Activated CD8-positive, alpha-beta memory T cell treated with anti-CD3 and anti-CD28 coated beads for 36 hours (primary cell): Measurements from ENCODE around the gene ATXN7L3B. TPM values are rescaled to one million over a fixed set of nuclear protein-coding genes. Genes with fewer than 3 reads are reported as not detected.

Source experiments
- CTCF ChIA-PET: fragments of 350-600 bp; sonication (Branson Sonifier 250); formaldehyde crosslinking; loops from one replicate; lab custom pipeline; 2021; ENCODE audit warnings: antibody characterized with exemption; lab: Charles Lee
- POLR2A ChIA-PET: fragments of 350-600 bp; sonication (Branson Sonifier 250); formaldehyde crosslinking; loops from one replicate; lab custom pipeline; 2021; ENCODE audit warnings: antibody characterized with exemption; lab: Charles Lee
- total RNA-seq, 2 experiments: library from RNA; stranded (reverse); gene quantifications; one replicate each; pipeline ENCODE4 v1.2.3, GENCODE V29; 2021

Gene ATXN7L3B
- total RNA-seq, 2 experiments from 2014 or later = 19.2 to 19.3 TPM

DNA sequence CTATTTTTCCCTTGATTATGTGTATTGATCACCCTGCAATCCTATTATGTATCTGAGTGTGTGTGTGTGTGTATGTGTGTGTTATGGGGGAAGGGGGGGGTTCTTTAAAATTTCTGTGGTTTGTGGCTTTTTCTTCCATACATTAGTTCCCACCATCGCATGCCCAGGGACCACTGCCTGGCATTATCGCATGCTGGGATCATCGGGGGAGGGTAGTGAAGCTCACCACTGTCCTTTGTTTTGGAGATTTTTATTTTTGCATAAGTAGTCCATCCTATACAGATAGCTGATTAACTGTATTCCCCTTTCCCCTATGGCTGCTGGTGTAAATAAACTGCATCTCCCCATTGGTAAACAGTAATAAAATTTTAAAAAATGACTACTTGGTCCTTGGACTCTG lies 3.4 kb downstream of the ATXN7L3B start:
- ChIA-PET CTCF (no interaction called here), POLR2A (no interaction called here)

DNA sequence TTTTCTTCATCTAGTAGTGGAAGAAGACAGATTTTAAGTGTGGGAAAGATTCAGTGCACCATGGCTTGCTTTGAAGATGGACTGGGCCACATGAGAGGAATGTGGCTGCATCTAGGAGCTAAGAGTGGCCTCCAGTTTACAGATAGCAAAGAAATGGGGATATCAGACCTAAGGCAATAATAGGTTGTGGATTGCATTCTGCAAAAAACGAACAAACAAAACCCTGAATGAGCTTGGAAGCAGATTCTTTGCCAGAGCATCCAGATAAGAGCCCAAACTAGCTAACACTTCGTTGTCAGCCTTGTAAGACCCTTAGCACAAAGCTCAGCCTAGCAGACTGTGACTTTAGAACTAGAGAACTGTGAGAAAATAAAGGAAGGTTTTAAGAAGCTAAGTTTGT lies 9.6 kb downstream of the ATXN7L3B start:
- CTCF ChIA-PET = no interaction called here
- POLR2A ChIA-PET = interaction anchor here (0.6 kb wide), 1 partner anchor 11 kb away, joined by 5 read pairs; no protein-coding TSS in a partner anchor

GRCh38 chr12:74551291-74551690 lies 13.7 kb downstream of the ATXN7L3B start:
- POLR2A ChIA-PET = no interaction called here
- CTCF ChIA-PET = no interaction called here

DNA sequence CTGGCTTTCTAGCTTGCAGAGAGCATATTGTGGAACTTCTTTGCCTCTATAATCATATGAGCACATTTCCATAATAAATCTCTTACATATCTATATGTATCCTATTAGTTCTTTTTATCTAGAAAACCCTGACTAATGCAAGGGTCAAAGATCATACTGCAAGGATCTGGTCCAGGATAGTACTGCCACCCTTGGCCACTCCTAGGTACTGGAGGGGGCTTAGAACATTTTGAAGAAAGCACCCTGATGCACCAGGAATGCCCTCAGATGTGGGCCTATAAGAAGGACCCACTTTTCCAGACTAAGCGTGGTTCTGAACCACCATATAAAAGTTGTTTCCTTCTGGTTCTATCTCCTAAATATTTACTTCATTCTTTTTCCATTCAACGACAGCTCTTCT lies 14.6 kb downstream of the ATXN7L3B start:
- CTCF ChIA-PET = no interaction called here
- POLR2A ChIA-PET = no interaction called here

- CTCF ChIA-PET = no interaction called here
- POLR2A ChIA-PET = no interaction called here
Observed at GRCh38 chr12:74559728-74560127, 22.1 kb downstream of the ATXN7L3B start.

GRCh38 chr12:74563927-74564326 lies 26.3 kb downstream of the ATXN7L3B start:
- ChIA-PET CTCF (no interaction called here), POLR2A (no interaction called here)

DNA sequence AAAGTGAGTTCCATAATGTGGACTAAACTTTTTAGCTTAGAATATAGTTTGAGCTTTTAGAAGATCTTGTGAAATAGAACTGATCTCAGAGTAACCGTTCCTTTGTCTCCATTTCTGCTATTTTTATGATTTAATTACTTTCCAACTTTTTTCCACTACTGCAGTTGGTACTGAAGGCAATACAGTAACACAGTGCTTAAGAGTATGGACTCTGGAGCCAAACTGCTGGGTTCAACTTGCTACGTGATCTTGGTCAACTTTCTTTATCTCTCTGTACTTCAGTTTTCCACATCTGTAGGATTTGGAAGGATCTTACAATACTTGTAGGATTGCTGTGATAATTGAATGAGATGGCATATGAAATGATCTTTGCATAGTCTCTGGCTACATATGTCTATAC lies 40.9 kb downstream of the ATXN7L3B start:
- ChIA-PET POLR2A (no interaction called here), CTCF (no interaction called here)

DNA sequence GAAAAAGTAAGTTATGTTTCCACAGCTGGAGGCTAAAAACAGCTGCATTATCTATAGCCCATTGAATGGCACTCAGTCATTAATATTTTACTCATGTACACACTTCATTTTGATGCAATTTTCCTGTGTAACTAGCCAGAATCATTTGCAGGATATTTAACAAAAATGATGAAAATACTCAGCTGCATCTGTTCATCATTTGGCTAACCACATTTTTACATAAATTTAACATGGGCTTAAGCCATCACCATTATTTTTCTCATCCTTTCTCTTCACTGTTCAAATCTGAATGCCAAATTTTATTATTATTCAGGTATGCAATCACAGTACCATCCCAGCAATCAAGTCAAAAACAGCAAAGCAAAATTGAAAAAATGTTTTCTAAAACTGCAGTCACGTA lies 41.8 kb downstream of the ATXN7L3B start:
- POLR2A ChIA-PET = no interaction called here
- CTCF ChIA-PET = no interaction called here

DNA sequence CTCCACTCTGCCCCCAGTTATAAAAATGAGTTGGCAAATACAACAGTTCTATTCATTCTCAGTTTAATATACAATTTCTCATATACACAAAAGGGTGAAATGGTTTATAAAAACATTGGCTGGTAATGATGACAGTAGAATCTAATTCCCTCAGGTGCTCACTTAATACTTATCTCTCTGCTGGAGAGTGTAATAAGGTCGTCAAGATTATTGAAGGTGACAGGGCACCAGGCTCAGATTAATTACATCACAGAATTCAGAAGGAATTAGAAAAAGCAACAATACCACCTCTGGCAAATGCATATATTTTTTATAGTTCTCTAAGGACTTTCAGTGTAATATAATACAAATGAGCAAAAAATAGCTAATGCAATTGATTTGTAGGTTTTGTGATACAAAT lies 42.3 kb downstream of the ATXN7L3B start:
- POLR2A ChIA-PET = no interaction called here
- CTCF ChIA-PET = no interaction called here

GRCh38 chr12:74581439-74581838 lies 43.8 kb downstream of the ATXN7L3B start:
- POLR2A ChIA-PET = no interaction called here
- CTCF ChIA-PET = no interaction called here

GRCh38 chr12:74584483-74585062 lies 46.9 kb downstream of the ATXN7L3B start:
- POLR2A ChIA-PET = no interaction called here

DNA sequence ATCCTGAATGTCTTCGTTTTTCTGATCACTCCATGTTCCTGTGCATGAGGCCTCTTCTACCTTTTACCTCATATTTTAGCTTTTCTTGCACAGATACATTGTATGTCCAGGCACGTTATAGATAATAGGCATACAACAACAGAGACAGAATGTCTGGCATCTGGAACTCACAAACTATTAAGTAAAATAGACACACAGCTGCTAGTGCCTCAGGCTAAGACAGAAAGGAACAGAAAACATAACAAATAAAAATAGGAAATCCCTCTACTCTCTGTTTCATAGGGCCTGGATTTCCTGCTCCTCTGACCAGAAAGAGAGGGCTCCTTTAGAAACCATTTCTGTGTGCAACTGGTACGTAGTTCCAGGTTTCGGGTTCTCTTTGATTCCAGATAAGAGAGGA lies 48.6 kb downstream of the ATXN7L3B start:
- ChIA-PET POLR2A (no interaction called here), CTCF (no interaction called here)

More at GRCh38 chr12:74584483-74585062, 46.9 kb downstream of the ATXN7L3B start:
- CTCF ChIA-PET = no interaction called here
